Spleen (tissue), 7 donors: Measurements from ENCODE around the gene PIK3R6.

Experiments used
- POLR2AphosphoS5 ChIP-seq, 3 donors: sonication (generic); formaldehyde crosslinking; IDR thresholded peaks; one replicate each; pipeline ENCODE4 v1.5.1; 2017; ENCODE audit warnings: antibody characterized with exemption in 3 of 3
- TF ChIP-seq, protein P1 (sequence below), 11 experiments: fragments of 200-600 bp in 7 of 11; fragments of 450-650 bp in 4 of 11; sonication (generic) in 4 of 11; IDR thresholded peaks in 8 of 11; conservative IDR thresholded peaks in 3 of 11; 1 replicate in 7 of 11; 2 replicates in 4 of 11; pipeline versions ENCODE4 v1.4.0 to v1.8.0; 2016 to 2021; ENCODE audit warnings: antibody characterized with exemption in 11 of 11, inconsistent platforms in 4 of 11, mild to moderate bottlenecking in 1 of 11
- donor health status: DM: no; HTN: no; CAD: no; lungs with moderate emphysema.
- donor health status: DM: no; HTN: no; CAD: no.
- donor health status: DM: no; HTN: no; CAD: no.

DNA sequence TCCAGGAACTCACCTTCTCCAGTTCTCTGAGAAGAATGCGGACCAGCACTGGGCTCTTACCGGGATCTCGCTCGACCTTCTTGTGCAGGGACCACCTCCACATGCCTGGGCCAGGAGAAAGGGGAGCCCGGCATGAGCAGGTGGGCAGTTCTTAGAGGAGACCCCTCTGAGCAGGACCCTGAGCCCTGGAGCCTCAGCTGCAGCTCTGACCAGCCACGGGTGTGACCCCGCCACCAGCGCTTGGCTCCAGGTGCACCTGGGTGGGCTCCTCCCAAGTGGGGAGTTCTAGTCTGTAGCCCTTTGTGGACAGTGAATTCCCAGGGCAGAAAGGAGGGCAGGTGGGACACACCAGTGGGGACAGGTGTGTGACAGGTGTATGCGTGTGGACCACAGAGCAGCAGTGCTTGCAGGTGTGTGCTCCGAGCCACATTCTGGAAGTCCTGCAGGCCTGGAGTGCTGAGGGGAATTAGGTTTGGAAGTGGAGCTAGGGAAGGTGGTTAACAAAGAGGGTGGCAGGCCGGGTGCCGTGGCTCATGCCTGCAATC lies 28.9 kb downstream of the PIK3R6 start:
- TF ChIP-seq, protein P1, sequence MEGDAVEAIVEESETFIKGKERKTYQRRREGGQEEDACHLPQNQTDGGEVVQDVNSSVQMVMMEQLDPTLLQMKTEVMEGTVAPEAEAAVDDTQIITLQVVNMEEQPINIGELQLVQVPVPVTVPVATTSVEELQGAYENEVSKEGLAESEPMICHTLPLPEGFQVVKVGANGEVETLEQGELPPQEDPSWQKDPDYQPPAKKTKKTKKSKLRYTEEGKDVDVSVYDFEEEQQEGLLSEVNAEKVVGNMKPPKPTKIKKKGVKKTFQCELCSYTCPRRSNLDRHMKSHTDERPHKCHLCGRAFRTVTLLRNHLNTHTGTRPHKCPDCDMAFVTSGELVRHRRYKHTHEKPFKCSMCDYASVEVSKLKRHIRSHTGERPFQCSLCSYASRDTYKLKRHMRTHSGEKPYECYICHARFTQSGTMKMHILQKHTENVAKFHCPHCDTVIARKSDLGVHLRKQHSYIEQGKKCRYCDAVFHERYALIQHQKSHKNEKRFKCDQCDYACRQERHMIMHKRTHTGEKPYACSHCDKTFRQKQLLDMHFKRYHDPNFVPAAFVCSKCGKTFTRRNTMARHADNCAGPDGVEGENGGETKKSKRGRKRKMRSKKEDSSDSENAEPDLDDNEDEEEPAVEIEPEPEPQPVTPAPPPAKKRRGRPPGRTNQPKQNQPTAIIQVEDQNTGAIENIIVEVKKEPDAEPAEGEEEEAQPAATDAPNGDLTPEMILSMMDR (IDR thresholded peaks at IDR 0.05 in 8 of 11, conservative IDR thresholded peaks at IDR 0.05 in 3 of 11): no peak
- no peak for TF ChIP-seq POLR2AphosphoS5 (IDR thresholded peaks at IDR 0.05)
